B cell (primary cell): ENCODE measurements around the gene AP3B2.

Source experiments
- CTCF ChIP-seq: fragments of 200-600 bp; IDR thresholded peaks from one replicate; pipeline ENCODE4 v1.8.0; 2022; ENCODE audit warnings: antibody characterized with exemption, mild to moderate bottlenecking
- EZH2 ChIP-seq: IDR thresholded peaks from 2 replicates; pipeline ENCODE4 v1.6.1; 2012; ENCODE audit warnings: borderline replicate concordance, low read depth, mild to moderate bottlenecking, moderate library complexity, low read length; ENCODE audit not compliant: insufficient read depth, poor library complexity, severe bottlenecking

DNA sequence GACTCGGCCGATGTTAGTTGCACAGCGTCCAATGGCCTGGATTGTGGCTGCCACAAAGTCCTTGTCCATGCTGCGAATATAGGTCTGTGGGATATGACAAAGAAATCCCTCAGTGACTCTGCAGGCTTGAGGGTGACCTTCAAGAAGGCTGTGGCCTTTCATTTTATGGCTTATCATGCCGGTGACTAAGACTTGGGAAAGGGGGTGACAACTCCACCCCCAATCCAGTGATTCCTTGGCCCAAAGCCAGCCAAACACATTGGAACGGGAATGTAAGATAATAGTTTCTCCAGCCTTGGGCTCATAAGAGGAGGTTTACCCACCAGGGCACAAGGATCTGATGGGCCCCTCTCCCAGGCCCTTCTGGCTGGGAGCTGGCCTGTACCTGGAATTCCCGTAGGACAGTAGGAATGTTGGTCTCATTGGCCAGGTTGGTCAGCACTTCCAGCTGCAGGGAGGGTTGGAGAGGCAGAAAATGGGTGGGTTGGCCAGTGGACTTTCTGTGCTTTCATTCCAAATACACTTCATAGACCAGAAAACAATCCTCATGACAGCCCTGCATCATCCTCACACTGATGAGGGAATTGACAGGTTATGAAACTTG is 31.9 kb downstream of the AP3B2 start:
- no peak for TF ChIP-seq CTCF
- no peak for TF ChIP-seq EZH2
